Common myeloid progenitor, CD34-positive (primary cell): Measurements from ENCODE around the gene APBB3. TPM values are rescaled to one million over a fixed set of nuclear protein-coding genes. Genes with fewer than 3 reads are reported as not detected.

Source experiments
- CTCF ChIA-PET: fragments of 350-600 bp; sonication (Branson Sonifier 250); formaldehyde crosslinking; loops from one replicate; lab custom pipeline; 2021; ENCODE audit warnings: antibody characterized with exemption; lab: Charles Lee
- POLR2A ChIA-PET: fragments of 350-600 bp; sonication (Branson Sonifier 250); formaldehyde crosslinking; loops from one replicate; lab custom pipeline; 2021; ENCODE audit warnings: antibody characterized with exemption; lab: Charles Lee
- DNase-seq, 3 donors: peaks; one replicate each; pipeline versions ENCODE4 v3.0.0 to v3.0.0-alpha.2; 2013
- H3K27ac ChIP-seq, 2 experiments: 1 replicate in 1 of 2; 2 replicates in 1 of 2; pipeline ENCODE4 v1.7.0; 2013; ENCODE audit warnings: inconsistent platforms in 2 of 2, low read length in 2 of 2, mild to moderate bottlenecking in 2 of 2, low read depth in 1 of 2, moderate library complexity in 1 of 2; ENCODE audit not compliant: severe bottlenecking in 2 of 2, insufficient read depth in 1 of 2, poor library complexity in 1 of 2
- H3K27me3 ChIP-seq, 5 experiments: replicated peaks in 2 of 5; 1 replicate in 3 of 5; 2 replicates in 2 of 5; pipeline versions ENCODE4 v1.6.1 to v1.7.0; 2013; ENCODE audit warnings: low read length in 4 of 5, mild to moderate bottlenecking in 2 of 5, moderate library complexity in 2 of 5, inconsistent platforms in 1 of 5; ENCODE audit not compliant: insufficient read depth in 5 of 5, control insufficient read depth in 4 of 5
- H3K36me3 ChIP-seq, 4 experiments: 1 replicate in 2 of 4; 2 replicates in 2 of 4; pipeline versions ENCODE4 v1.6.1 to v1.7.0; 2013; ENCODE audit warnings: low read length in 3 of 4, control low read depth in 1 of 4, mild to moderate bottlenecking in 1 of 4; ENCODE audit not compliant: control insufficient read depth in 4 of 4, insufficient read depth in 4 of 4
- H3K4me1 ChIP-seq, 4 experiments: 1 replicate in 3 of 4; 2 replicates in 1 of 4; pipeline versions ENCODE4 v1.6.1 to v1.7.1; 2013; ENCODE audit warnings: low read length in 3 of 4, mild to moderate bottlenecking in 3 of 4, control low read depth in 1 of 4, inconsistent platforms in 1 of 4, moderate library complexity in 1 of 4; ENCODE audit not compliant: control insufficient read depth in 4 of 4, insufficient read depth in 4 of 4; ENCODE audit errors: control extremely low read depth in 1 of 4
- H3K4me3 ChIP-seq, 7 experiments: 1 replicate in 4 of 7; 2 replicates in 3 of 7; pipeline versions ENCODE4 v1.5.1 to v1.7.0; 2013; ENCODE audit warnings: mild to moderate bottlenecking in 7 of 7, low read length in 6 of 7, moderate library complexity in 6 of 7, inconsistent platforms in 2 of 7, low read depth in 2 of 7, control low read depth in 1 of 7; ENCODE audit not compliant: insufficient read depth in 4 of 7, control insufficient read depth in 1 of 7; ENCODE audit errors: extremely low read depth in 1 of 7
- H3K9me3 ChIP-seq, 5 experiments: 1 replicate in 4 of 5; 2 replicates in 1 of 5; pipeline versions ENCODE4 v1.6.1 to v1.7.1; 2013; ENCODE audit warnings: low read length in 4 of 5, mild to moderate bottlenecking in 2 of 5, inconsistent platforms in 1 of 5, low read depth in 1 of 5, moderate library complexity in 1 of 5; ENCODE audit not compliant: control insufficient read depth in 4 of 5, insufficient read depth in 2 of 5; ENCODE audit errors: control extremely low read depth in 1 of 5
- WGBS: methylation state at CpG from one replicate; pipeline ENCODE4 v1.1.5; 2013; ENCODE audit not compliant: insufficient coverage; 5-methylcytosine and 5-hydroxymethylcytosine counted together
- polyA plus RNA-seq: library from polyadenylated mRNA; unstranded; fragments of 120-200 nt; gene quantifications from one replicate; pipeline ENCODE4 v1.2.1, GENCODE V29; 2013

Gene APBB3, protein sequence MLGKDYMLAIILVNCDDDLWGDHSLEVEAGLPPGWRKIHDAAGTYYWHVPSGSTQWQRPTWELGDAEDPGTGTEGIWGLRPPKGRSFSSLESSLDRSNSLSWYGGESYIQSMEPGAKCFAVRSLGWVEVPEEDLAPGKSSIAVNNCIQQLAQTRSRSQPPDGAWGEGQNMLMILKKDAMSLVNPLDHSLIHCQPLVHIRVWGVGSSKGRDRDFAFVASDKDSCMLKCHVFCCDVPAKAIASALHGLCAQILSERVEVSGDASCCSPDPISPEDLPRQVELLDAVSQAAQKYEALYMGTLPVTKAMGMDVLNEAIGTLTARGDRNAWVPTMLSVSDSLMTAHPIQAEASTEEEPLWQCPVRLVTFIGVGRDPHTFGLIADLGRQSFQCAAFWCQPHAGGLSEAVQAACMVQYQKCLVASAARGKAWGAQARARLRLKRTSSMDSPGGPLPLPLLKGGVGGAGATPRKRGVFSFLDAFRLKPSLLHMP
- 24.8 TPM for polyA plus RNA-seq

DNA sequence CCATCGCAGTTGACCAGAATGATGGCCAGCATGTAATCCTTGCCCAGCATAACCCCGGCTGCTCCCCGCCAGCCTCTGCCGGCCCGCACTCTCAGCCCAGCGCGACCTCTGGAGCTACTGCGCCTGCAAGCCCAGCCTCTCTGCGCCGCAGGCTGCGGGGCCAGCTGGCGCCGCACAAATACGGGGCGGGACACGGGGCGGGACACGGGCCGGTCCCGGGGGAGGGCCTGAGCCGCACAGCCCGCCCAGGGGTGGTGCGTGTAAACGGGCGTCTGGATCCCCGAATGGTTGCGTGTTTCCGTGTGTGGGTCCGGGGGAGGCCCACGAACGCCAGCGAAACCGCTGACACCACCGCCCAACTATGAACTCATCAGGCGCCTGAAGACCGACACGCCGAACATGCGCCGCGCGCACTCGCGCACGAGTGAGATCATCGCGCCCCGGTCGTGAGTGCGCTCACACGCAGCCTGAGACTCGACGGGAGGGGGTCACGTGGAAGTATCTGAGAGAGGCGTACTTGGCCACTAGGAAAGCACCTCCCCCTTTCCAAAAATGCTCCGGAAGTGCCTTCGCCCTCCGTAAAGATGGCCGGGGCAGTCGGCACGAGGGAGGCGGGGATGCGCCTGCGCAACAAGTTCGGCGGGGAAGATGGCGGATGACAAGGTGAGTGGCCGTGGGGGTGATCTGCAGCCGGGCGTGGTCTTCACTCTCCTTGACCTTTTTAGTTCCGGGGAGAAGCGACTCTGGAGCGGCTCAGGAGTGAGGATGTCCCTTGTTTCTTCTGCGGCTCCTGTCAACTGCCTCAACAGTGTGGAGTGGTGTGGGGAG lies at the start of gene APBB3, which contains the start of gene SLC35A4:
APBB3 (minus strand) TSS at position 403 of the 828 bp plus-strand sequence; CDS start at position 50, 353 bp downstream.
SLC35A4 (plus strand) TSS at position 633 of the 828 bp plus-strand sequence. CDS start 2,342 bp downstream, outside the sequence.
- Histone ChIP-seq H3K27ac (peak within 1 kb of the TSS; percentile 67 to 85), H3K36me3 (peaks cover 10 to 40% (median 26%) of the 10 kb centered on the region in 4 experiments), H3K4me1 (peaks cover 13 to 32% (median 30%) of the 10 kb centered on the region in 4 experiments), H3K27me3 (no peaks in the 10 kb centered on the region), H3K9me3 (no peaks in the 10 kb centered on the region), H3K4me3 (peak within 1 kb of the TSS; percentile 60 to 95 (median 81))
- under 1% methylated on average over 51 of the region's 74 CpGs for WGBS
- DNase-seq, result peak; percentile 99 to 100 (median 100)
- CTCF ChIA-PET, result interaction anchor here (0.6 to 2.0 kb wide), 3 partner anchors 12 to 49 kb away, joined by 3 to 8 read pairs (median 3); partner anchors contain the start of gene EIF4EBP3
- POLR2A ChIA-PET, result no interaction called here

DNA sequence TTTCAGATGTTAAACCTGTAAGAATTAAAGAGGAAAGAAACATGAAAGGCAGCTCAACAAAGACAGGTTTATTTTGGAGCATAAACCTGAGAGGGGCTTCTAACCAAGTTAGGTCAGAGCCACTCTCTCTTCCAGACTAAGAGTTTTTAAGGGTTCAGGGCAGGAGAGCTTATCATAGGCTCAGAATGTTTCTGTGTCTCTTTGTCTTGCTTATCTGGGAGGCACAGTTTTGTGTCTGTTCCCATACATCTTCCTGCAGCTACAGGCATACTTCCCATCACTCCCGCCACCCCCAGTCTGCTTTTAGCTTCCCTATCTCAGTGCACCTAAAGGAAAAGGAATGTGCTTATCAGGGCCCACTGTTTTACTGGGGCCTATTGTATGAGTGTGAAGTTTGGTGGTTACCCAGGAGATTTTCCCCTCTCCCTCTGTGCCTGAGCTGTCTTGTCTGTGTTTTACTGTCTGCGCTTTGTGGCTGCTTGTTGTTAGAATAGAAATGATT lies 46.7 kb upstream of the APBB3 start:
- Histone ChIP-seq H3K36me3 (no peaks in the 10 kb centered on the region), H3K27me3 (peaks cover 0 to 17% (median 2%) of the 10 kb centered on the region in 5 experiments), H3K4me3 (peak overlapping the region in 1 of 7 experiments; percentile 30), H3K4me1 (peaks cover 12 to 38% (median 28%) of the 10 kb centered on the region in 4 experiments), H3K27ac (no peak overlapping the region), H3K9me3 (peaks cover 0 to 2% (median 0%) of the 10 kb centered on the region in 5 experiments)
- ChIA-PET POLR2A (interaction anchor here (0.8 kb wide), 1 partner anchor 15 kb away, joined by 4 read pairs; no protein-coding TSS in a partner anchor), CTCF (interaction anchor here (0.7 to 2.2 kb wide), 3 partner anchors 35 to 63 kb away, joined by 3 to 6 read pairs (median 5); partner anchors contain the start of gene EIF4EBP3)
- no CpG with 5 or more reads among the region's 2 CpGs for WGBS
- DNase-seq, result peak; percentile 50 to 74 (median 55)

DNA sequence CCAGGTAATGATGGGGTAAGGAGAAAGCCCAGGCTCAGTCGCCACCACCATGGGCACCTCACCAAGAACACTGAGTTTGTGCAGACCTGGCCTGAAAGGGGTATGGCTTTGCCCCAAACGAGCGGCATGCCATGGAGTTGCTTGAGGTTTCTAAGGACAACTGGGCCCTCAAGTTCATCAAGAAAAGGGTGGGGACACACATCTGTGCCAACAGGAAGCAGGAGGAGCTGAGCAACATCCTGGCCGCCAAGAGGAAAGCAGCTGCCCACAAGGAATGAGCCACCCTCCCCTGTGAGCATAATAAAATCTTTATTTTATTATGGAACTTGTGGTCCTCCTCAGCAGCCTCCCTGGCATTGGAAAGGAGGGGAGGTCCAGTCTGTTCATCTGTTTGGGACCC lies 44.7 kb upstream of the APBB3 start:
- Histone ChIP-seq H3K4me3 (peak overlapping the region in 1 of 7 experiments; percentile 49), H3K36me3 (no peaks in the 10 kb centered on the region), H3K27me3 (peaks cover 0 to 8% (median 2%) of the 10 kb centered on the region in 5 experiments), H3K4me1 (peaks cover 12 to 38% (median 28%) of the 10 kb centered on the region in 4 experiments), H3K27ac (no peak overlapping the region), H3K9me3 (peaks cover 0 to 2% (median 0%) of the 10 kb centered on the region in 5 experiments)
- WGBS, result 80% methylated on average over 1 of the region's 4 CpGs
- CTCF ChIA-PET, result interaction anchor here (1.0 to 2.5 kb wide), 7 partner anchors 9 to 38 kb away, joined by 3 to 6 read pairs (median 4); no protein-coding TSS in a partner anchor
- peak in 2 of 3 donors; percentile 57 to 67 for DNase-seq
- POLR2A ChIA-PET, result no interaction called here

DNA sequence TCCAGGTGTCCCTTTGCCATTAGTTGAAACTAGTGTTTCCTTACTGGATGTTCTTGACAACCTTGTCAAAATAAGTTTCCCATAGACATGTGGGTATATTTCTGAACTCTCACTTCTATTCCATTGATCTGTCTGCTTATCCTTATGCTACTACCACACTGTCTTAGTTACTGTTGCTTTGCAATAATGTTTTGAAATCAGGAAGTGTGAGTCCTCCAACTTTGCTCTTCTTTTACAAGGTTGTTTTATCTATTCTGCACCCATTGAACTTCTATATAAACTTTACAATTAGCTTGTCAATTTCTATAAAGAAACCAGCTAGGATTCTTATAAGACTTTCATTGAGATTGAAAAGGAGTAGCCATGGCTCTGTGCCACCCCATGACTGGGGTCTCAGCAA lies 44.3 kb upstream of the APBB3 start:
- Histone ChIP-seq H3K4me3 (peak overlapping the region in 1 of 7 experiments; percentile 49), H3K4me1 (peaks cover 12 to 38% (median 28%) of the 10 kb centered on the region in 4 experiments), H3K36me3 (no peaks in the 10 kb centered on the region), H3K9me3 (peaks cover 0 to 2% (median 0%) of the 10 kb centered on the region in 5 experiments), H3K27me3 (peaks cover 0 to 8% (median 2%) of the 10 kb centered on the region in 5 experiments), H3K27ac (no peak overlapping the region)
- no peak for DNase-seq
- ChIA-PET POLR2A (no interaction called here), CTCF (interaction anchor here (1.0 to 2.5 kb wide), 7 partner anchors 9 to 37 kb away, joined by 3 to 6 read pairs (median 4); no protein-coding TSS in a partner anchor)

DNA sequence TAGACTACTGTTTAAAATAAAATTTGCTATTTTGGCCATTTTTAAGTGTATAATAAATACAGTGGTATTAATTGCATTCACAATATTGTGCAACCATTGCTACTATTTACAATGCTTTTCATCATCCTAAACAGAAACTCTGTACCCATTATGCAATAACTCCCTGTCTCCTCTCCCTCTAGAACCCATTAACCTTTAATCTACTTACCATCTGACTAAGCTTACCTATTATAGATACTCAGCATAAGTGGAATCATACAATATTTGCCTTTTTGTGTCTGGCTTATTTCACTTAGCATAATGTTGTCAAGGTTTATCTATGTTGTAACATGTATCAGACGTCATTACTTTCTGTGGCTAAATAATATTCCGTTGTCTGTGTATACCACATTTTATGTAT lies 42.6 kb upstream of the APBB3 start:
- H3K4me1 ChIP-seq, result peaks cover 5 to 29% (median 18%) of the 10 kb centered on the region in 4 experiments
- peaks cover 0 to 2% (median 0%) of the 10 kb centered on the region in 5 experiments for H3K9me3 ChIP-seq
- H3K27me3 ChIP-seq, result peaks cover 0 to 8% (median 2%) of the 10 kb centered on the region in 5 experiments
- no peaks in the 10 kb centered on the region for H3K36me3 ChIP-seq
- ChIA-PET POLR2A (no interaction called here), CTCF (interaction anchor here (1.0 kb wide), 1 partner anchor 30 kb away, joined by 3 read pairs; no protein-coding TSS in a partner anchor)
- DNase-seq, result no peak
- WGBS, result no CpG with 5 or more reads among the region's 2 CpGs
- no peak overlapping the region for H3K4me3 ChIP-seq
- no peak overlapping the region for H3K27ac ChIP-seq

DNA sequence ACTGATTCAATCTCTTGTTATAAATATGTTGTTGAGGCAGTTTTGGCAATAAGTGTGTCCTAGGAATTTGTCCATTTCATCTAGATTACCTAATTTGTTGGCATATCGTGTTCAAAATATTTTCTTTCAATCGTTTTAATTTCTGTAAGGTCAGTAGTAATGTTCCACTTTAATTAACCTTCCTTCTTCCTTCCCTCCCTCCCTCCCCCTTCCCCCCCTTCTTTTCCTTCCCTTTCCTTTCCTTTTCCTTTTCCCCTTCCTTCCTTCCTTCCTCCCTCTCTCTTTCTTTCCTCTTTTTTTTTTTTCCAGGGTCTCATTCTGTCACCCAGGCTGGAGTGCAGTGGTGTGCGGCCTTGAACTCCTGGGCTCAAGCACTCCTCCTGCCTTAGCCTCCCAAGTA lies 41.5 kb upstream of the APBB3 start:
- 100% methylated on average over 2 of the region's 3 CpGs for WGBS
- no peak overlapping the region for H3K27ac ChIP-seq
- peaks cover 5 to 18% (median 8%) of the 10 kb centered on the region in 4 experiments for H3K4me1 ChIP-seq
- DNase-seq, result no peak
- peaks cover 0 to 8% (median 2%) of the 10 kb centered on the region in 5 experiments for H3K27me3 ChIP-seq
- H3K9me3 ChIP-seq, result no peaks in the 10 kb centered on the region
- H3K4me3 ChIP-seq, result no peak overlapping the region
- no peaks in the 10 kb centered on the region for H3K36me3 ChIP-seq
- ChIA-PET CTCF (interaction anchor here (0.6 kb wide), 1 partner anchor 29 kb away, joined by 3 read pairs; no protein-coding TSS in a partner anchor), POLR2A (no interaction called here)
